HepG2 (cell line): ENCODE measurements around the gene MEA1. TPM values are rescaled to one million over a fixed set of nuclear protein-coding genes. Genes with fewer than 3 reads are reported as not detected.

ENCODE experiments used
- ISX ChIP-seq: sonication (generic); formaldehyde crosslinking; conservative IDR thresholded peaks from 2 replicates; pipeline ENCODE4 v1.5.0; 2020; ENCODE audit warnings: missing genetic modification reagents
- JUND ChIP-seq: sonication (generic); formaldehyde crosslinking; IDR thresholded peaks from 2 replicates; pipeline ENCODE4 v1.8.0; 2022; ENCODE audit warnings: mild to moderate bottlenecking, missing genetic modification reagents
- KAT7 ChIP-seq: IDR thresholded peaks from 2 replicates; pipeline ENCODE4 v1.6.1; 2018; ENCODE audit warnings: borderline replicate concordance, missing compliant biosample characterization
- KMT2B ChIP-seq: IDR thresholded peaks from 2 replicates; pipeline ENCODE4 v1.6.1; 2016; ENCODE audit warnings: missing genetic modification reagents, missing compliant biosample characterization
- MEIS1 ChIP-seq: sonication (generic); formaldehyde crosslinking; IDR thresholded peaks from 2 replicates; pipeline ENCODE4 v1.9.0; 2021; ENCODE audit warnings: mild to moderate bottlenecking, missing genetic modification reagents, moderate library complexity, borderline replicate concordance
- MTF1 ChIP-seq: sonication (generic); formaldehyde crosslinking; IDR thresholded peaks from 2 replicates; pipeline ENCODE4 v1.5.0; 2020; ENCODE audit warnings: missing genetic modification reagents
- NR2F6 ChIP-seq, 2 experiments: IDR thresholded peaks; 2 replicates each; pipeline ENCODE4 v1.6.1; 2016; ENCODE audit warnings: antibody characterized with exemption in 1 of 2, mild to moderate bottlenecking in 1 of 2
- PPARG ChIP-seq: conservative IDR thresholded peaks from 2 replicates; pipeline ENCODE4 v1.6.1; 2016; ENCODE audit warnings: missing biosample characterization, missing genetic modification reagents
- RERE ChIP-seq: IDR thresholded peaks from 2 replicates; pipeline ENCODE4 v1.6.1; 2016; ENCODE audit warnings: low read depth, missing genetic modification reagents, missing compliant biosample characterization
- U2AF2 ChIP-seq: fragments of 200-400 bp; formaldehyde crosslinking; IDR thresholded peaks from 2 replicates; pipeline ENCODE4 v1.6.1; 2017; ENCODE audit warnings: low read depth, mild to moderate bottlenecking, low read length
- ZMAT3 ChIP-seq: sonication (generic); formaldehyde crosslinking; conservative IDR thresholded peaks from 2 replicates; pipeline ENCODE4 v1.7.0; 2021; ENCODE audit warnings: missing genetic modification reagents
- ZNF407 ChIP-seq: sonication (generic); formaldehyde crosslinking; IDR thresholded peaks from one replicate; pipeline ENCODE4 v1.5.1; 2020; ENCODE audit warnings: mild to moderate bottlenecking, missing genetic modification reagents; ENCODE audit errors: not compliant biosample characterization
- polyA plus RNA-seq, 8 experiments: library from polyadenylated mRNA; depleted of rRNA in 3 of 8; stranded (reverse) in 7 of 8; unstranded in 1 of 8; fragments of >200 nt; fragmentation: Illumina TruSeq in 4 of 8; extraction: Trizol in 4 of 8; gene quantifications; 2 replicates each; pipeline versions ENCODE4 v1.2.1 to v1.2.3, GENCODE V29; 2011 to 2016; ENCODE audit warnings: low read depth in 4 of 8, missing spikeins in 1 of 8, mixed read lengths in 1 of 8; ENCODE audit not compliant: insufficient read depth in 1 of 8
- total RNA-seq, 5 experiments: library from RNA; depleted of rRNA; stranded (reverse); fragments of >200 nt; fragmentation: Illumina TruSeq; extraction: Trizol; gene quantifications; 2 replicates each; pipeline ENCODE4 v1.2.3, GENCODE V29; 2016; ENCODE audit warnings: low read depth in 1 of 5

The MEA1 gene
- total and polyA plus RNA-seq, 2 of the 13 experiments (the other 11 are each of a cell fraction or from before 2014, with no cell fraction given): 75.6 to 86.2 TPM

GRCh38 chr6:43053545-43054205 is 39.9 kb upstream of the MEA1 start, which contains the start of gene CUL7 (continued):
- TF ChIP-seq MEIS1: peak; percentile 67; the same call in 1 of the 2 replicates
- TF ChIP-seq ZNF407 (CRISPR knock-in tag): peak; percentile 73
- TF ChIP-seq ISX: 0 out of 2 replicates have a peak, but pooled peaks have one; percentile 30
- TF ChIP-seq KAT7 (CRISPR knock-in tag): peak; percentile 98
- peak; percentile 81 for TF ChIP-seq KMT2B (CRISPR knock-in tag)
- no peak for TF ChIP-seq MTF1 (CRISPR knock-in tag)
- no peak for TF ChIP-seq NR2F6 (IDR thresholded peaks at IDR 0.05)
- TF ChIP-seq NR2F6 (CRISPR knock-in tag; IDR thresholded peaks at IDR 0.05): peak; percentile 62
- no peak for TF ChIP-seq JUND (CRISPR knock-in tag)
- no peak; the same call in 1 of the 2 replicates for TF ChIP-seq RERE (CRISPR knock-in tag)
- peak; percentile 97 for TF ChIP-seq ZMAT3 (CRISPR knock-in tag)
- no peak for TF ChIP-seq U2AF2
- TF ChIP-seq PPARG (CRISPR knock-in tag): peak; percentile 82
